Subcutaneous adipose tissue (tissue), 4 donors: Measurements from ENCODE around the gene EXOC2. TPM values are rescaled to one million over a fixed set of nuclear protein-coding genes. Genes with fewer than 3 reads are reported as not detected.

Experiments used
- total RNA-seq, 4 donors: library from RNA; depleted of rRNA; stranded (reverse); fragments of >200 nt; gene quantifications; one replicate each; pipeline ENCODE4 v1.1.0, GENCODE V29; 2016
- TF ChIP-seq, protein P1 (sequence below): fragments of 450-650 bp; IDR thresholded peaks from one replicate; pipeline ENCODE4 v1.5.1; 2016; ENCODE audit warnings: low read depth, mild to moderate bottlenecking, control low read depth, antibody characterized with exemption, moderate library complexity

Gene EXOC2
- total RNA-seq, 4 donors from 2014 or later = 18.9 to 28.4 (median 20.2) TPM

GRCh38 chr6:636488-636887, 56.5 kb downstream of the EXOC2 start:
- TF ChIP-seq, protein P1, sequence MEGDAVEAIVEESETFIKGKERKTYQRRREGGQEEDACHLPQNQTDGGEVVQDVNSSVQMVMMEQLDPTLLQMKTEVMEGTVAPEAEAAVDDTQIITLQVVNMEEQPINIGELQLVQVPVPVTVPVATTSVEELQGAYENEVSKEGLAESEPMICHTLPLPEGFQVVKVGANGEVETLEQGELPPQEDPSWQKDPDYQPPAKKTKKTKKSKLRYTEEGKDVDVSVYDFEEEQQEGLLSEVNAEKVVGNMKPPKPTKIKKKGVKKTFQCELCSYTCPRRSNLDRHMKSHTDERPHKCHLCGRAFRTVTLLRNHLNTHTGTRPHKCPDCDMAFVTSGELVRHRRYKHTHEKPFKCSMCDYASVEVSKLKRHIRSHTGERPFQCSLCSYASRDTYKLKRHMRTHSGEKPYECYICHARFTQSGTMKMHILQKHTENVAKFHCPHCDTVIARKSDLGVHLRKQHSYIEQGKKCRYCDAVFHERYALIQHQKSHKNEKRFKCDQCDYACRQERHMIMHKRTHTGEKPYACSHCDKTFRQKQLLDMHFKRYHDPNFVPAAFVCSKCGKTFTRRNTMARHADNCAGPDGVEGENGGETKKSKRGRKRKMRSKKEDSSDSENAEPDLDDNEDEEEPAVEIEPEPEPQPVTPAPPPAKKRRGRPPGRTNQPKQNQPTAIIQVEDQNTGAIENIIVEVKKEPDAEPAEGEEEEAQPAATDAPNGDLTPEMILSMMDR = no peak

- TF ChIP-seq, protein P1 = no peak
Measured at GRCh38 chr6:635233-635632, 57.7 kb downstream of the EXOC2 start.

DNA sequence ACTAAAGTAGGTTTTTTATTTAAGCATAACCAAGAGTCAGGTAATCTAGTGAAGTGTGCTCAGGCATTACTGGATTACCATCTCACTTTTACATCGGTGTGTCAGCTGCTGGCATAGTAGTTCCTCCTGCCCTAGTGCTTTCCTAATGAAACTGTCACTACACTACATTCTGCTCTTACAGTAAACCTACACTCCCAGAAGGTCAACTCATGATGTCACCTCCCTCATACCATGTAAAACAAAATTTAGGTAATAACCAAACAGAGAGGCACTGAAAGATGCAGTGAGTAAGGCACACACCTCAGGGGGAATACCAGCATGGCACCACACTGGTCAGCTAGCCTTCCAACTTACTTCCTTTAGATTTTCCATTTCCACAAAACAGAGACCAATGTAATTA, 59.3 kb downstream of the EXOC2 start:
- TF ChIP-seq, protein P1 = no peak

DNA sequence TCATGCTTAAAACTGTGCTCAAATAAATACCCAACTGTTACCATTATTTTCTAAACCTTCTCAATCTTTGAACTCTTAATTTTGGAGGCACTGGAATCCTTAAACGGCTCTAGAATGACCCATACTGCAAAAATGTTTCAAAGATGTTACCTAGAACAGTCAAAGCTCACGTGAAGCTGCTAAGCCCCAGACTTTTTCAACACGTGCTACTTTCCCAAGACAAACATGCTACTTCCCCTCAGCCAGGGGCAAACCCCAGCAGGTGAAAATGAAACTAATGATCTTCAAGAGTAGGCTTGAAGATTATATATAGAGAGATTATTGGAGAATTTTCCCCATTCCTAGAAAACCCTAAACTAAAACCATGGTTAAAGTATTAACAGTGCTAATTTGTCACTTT, 64.2 kb downstream of the EXOC2 start:
- TF ChIP-seq, protein P1 = no peak

GRCh38 chr6:626236-626635, 66.7 kb downstream of the EXOC2 start:
- TF ChIP-seq, protein P1 = no peak

DNA sequence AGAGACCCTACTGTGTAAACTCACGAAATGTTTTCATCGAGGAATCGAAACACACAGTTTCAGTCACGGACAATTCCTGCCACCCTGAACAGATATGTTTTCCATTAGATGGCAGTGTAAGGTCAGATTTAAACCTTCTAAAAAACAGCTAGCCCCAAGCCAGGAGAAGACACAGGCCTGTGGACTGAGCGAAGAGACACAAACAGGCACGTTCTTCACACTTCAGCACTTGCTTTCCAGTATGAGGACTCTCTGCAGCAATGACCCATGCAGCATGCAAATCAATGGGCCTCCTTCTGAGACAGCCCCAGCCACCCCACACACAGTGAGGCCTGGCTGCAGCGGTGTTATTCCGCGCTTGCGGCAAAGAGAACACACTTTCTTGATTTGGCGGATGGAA, 68.0 kb downstream of the EXOC2 start:
- TF ChIP-seq, protein P1 = no peak

DNA sequence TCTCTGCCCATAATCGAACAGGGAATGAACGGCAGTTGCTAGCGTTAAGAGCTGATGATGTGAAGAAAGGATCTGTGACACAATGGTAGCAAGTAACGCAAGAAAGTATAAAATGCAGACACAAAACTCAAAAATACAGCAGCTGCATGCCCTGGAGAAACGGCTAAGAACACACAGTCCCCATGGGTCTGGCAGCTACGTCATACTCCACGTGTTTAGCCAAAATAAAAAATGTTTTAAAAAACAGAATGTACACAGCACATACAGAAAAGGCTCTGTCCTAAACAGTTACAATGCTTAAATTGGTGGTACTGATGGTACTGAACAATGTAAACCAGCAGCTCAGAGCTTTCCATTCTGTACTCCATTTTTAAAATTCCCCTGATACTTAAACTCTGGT, 70.5 kb downstream of the EXOC2 start:
- TF ChIP-seq, protein P1 = no peak
